WTC11 (cell line): Measurements from ENCODE around the gene TAF10. TPM values are rescaled to one million over a fixed set of nuclear protein-coding genes. Genes with fewer than 3 reads are reported as not detected.

Source experiments
- ATAC-seq: fragments of 200-7000 bp; cut with Tn5 transposase; 2 replicates; pipeline ENCODE4 v1.10.0; 2021; ENCODE audit warnings: mild to moderate bottlenecking, moderate library complexity
- CTCF ChIA-PET: fragments of 300-600 bp; sonication (Branson Sonifier 250); formaldehyde crosslinking; loops from one replicate; lab custom pipeline; 2021; ENCODE audit warnings: antibody characterized with exemption; lab: Charles Lee
- POLR2A ChIA-PET: fragments of 350-600 bp; sonication (Branson Sonifier 250); formaldehyde crosslinking; loops from one replicate; lab custom pipeline; 2021; ENCODE audit warnings: antibody characterized with exemption; lab: Charles Lee
- DNase-seq: peaks from one replicate; pipeline ENCODE4 v3.0.0; 2021; ENCODE audit warnings: low spot score
- H3K27ac Mint-ChIP-seq: 2 replicates; pipeline ENCODE4 v1.8.0; 2021; ENCODE audit warnings: mixed read lengths
- H3K27me3 Mint-ChIP-seq: 2 replicates; pipeline ENCODE4 v1.8.0; 2021; ENCODE audit warnings: low read depth, mild to moderate bottlenecking, moderate library complexity, mixed read lengths
- H3K36me3 Mint-ChIP-seq: 2 replicates; pipeline ENCODE4 v1.8.0; 2021; ENCODE audit warnings: mixed read lengths
- H3K4me1 Mint-ChIP-seq: 2 replicates; pipeline ENCODE4 v1.8.0; 2022; ENCODE audit warnings: mixed read lengths
- H3K4me3 Mint-ChIP-seq: 2 replicates; pipeline ENCODE4 v1.8.0; 2021; ENCODE audit warnings: mild to moderate bottlenecking, moderate library complexity, mixed read lengths
- H3K9me3 Mint-ChIP-seq: 2 replicates; pipeline ENCODE4 v1.8.0; 2021; ENCODE audit warnings: mixed read lengths
- ATF1 ChIP-seq: sonication (generic); formaldehyde crosslinking; IDR thresholded peaks from 2 replicates; pipeline ENCODE4 v1.8.1; 2023; ENCODE audit warnings: mild to moderate bottlenecking, moderate library complexity, missing genetic modification reagents
- ELF4 ChIP-seq: sonication (generic); formaldehyde crosslinking; IDR thresholded peaks from 2 replicates; pipeline ENCODE4 v1.8.1; 2022; ENCODE audit warnings: low read depth, mild to moderate bottlenecking, moderate library complexity, missing genetic modification reagents
- FOXJ3 ChIP-seq: sonication (generic); formaldehyde crosslinking; IDR thresholded peaks from 2 replicates; pipeline ENCODE4 v1.9.0; 2021; ENCODE audit warnings: missing genetic modification reagents, mild to moderate bottlenecking, borderline replicate concordance
- FOXK1 ChIP-seq: sonication (generic); formaldehyde crosslinking; IDR thresholded peaks from 2 replicates; pipeline ENCODE4 v1.8.0; 2022; ENCODE audit warnings: mild to moderate bottlenecking, moderate library complexity, missing genetic modification reagents
- HMGXB4 ChIP-seq: sonication (generic); formaldehyde crosslinking; IDR thresholded peaks from 2 replicates; pipeline ENCODE4 v1.8.1; 2023; ENCODE audit warnings: mild to moderate bottlenecking, moderate library complexity, missing genetic modification reagents
- JUN ChIP-seq: sonication (generic); formaldehyde crosslinking; IDR thresholded peaks from 2 replicates; pipeline ENCODE4 v1.8.0; 2023; ENCODE audit warnings: mild to moderate bottlenecking, missing genetic modification reagents
- NFYB ChIP-seq: sonication (generic); formaldehyde crosslinking; conservative IDR thresholded peaks from 2 replicates; pipeline ENCODE4 v1.8.0; 2022; ENCODE audit warnings: low read depth, missing genetic modification reagents
- NR1H2 ChIP-seq: sonication (generic); formaldehyde crosslinking; IDR thresholded peaks from 2 replicates; pipeline ENCODE4 v1.9.0; 2021; ENCODE audit warnings: mild to moderate bottlenecking, moderate library complexity, missing genetic modification reagents
- PRDM15 ChIP-seq: sonication (generic); formaldehyde crosslinking; IDR thresholded peaks from 2 replicates; pipeline ENCODE4 v1.8.0; 2022; ENCODE audit warnings: missing genetic modification reagents
- PRRX2 ChIP-seq: fragments of 250-450 bp; sonication (Bioruptor Pico); IDR thresholded peaks from 2 replicates; pipeline ENCODE4 v1.8.0; 2021; ENCODE audit warnings: mild to moderate bottlenecking
- SMAD3 ChIP-seq: sonication (generic); formaldehyde crosslinking; IDR thresholded peaks from 2 replicates; pipeline ENCODE4 v1.8.0; 2022; ENCODE audit warnings: missing genetic modification reagents, mild to moderate bottlenecking, borderline replicate concordance
- SMAD4 ChIP-seq: sonication (generic); formaldehyde crosslinking; IDR thresholded peaks from 2 replicates; pipeline ENCODE4 v1.8.0; 2022; ENCODE audit warnings: mild to moderate bottlenecking, missing genetic modification reagents
- TCF7 ChIP-seq: sonication (generic); formaldehyde crosslinking; IDR thresholded peaks from 2 replicates; pipeline ENCODE4 v1.8.0; 2022; ENCODE audit warnings: mild to moderate bottlenecking, low read depth, missing genetic modification reagents, moderate library complexity
- TEAD4 ChIP-seq: sonication (generic); formaldehyde crosslinking; IDR thresholded peaks from 2 replicates; pipeline ENCODE4 v1.8.0; 2022; ENCODE audit warnings: mild to moderate bottlenecking, missing genetic modification reagents
- USF1 ChIP-seq: sonication (generic); formaldehyde crosslinking; IDR thresholded peaks from 2 replicates; pipeline ENCODE4 v1.8.0; 2022; ENCODE audit warnings: mild to moderate bottlenecking, missing genetic modification reagents
- ZNF138 ChIP-seq: sonication (generic); formaldehyde crosslinking; conservative IDR thresholded peaks from 2 replicates; pipeline ENCODE4 v1.8.1; 2022; ENCODE audit warnings: mild to moderate bottlenecking, moderate library complexity, missing genetic modification reagents
- ZNF219 ChIP-seq: sonication (generic); formaldehyde crosslinking; IDR thresholded peaks from 2 replicates; pipeline ENCODE4 v1.8.0; 2023; ENCODE audit warnings: missing genetic modification reagents, mild to moderate bottlenecking, borderline replicate concordance
- ZNF396 ChIP-seq: fragments of 250-450 bp; sonication (Bioruptor Pico); IDR thresholded peaks from 2 replicates; pipeline ENCODE4 v1.8.0; 2021; ENCODE audit warnings: mild to moderate bottlenecking, moderate library complexity, borderline replicate concordance
- ZNF423 ChIP-seq: fragments of 250-450 bp; sonication (Bioruptor Pico); IDR thresholded peaks from 2 replicates; pipeline ENCODE4 v2.1.2; 2022; ENCODE audit warnings: mild to moderate bottlenecking, moderate library complexity
- ZNF512 ChIP-seq: sonication (generic); formaldehyde crosslinking; IDR thresholded peaks from 2 replicates; pipeline ENCODE4 v1.8.1; 2022; ENCODE audit warnings: missing genetic modification reagents, borderline replicate concordance
- ZNF532 ChIP-seq: fragments of 250-450 bp; sonication (Bioruptor Pico); IDR thresholded peaks from 2 replicates; pipeline ENCODE4 v1.9.0; 2021; ENCODE audit warnings: mild to moderate bottlenecking, borderline replicate concordance
- total RNA-seq: library from RNA; stranded (reverse); gene quantifications from 3 replicates; pipeline ENCODE4 v1.2.3, GENCODE V29; 2021

Gene TAF10
- total RNA-seq, 1 experiment from 2014 or later: 165 TPM

GRCh38 chr11:6574816-6575715 lies 37.0 kb downstream of the TAF10 start:
- ChIA-PET POLR2A (no interaction called here), CTCF (interaction anchor here (1.2 kb wide), 1 partner anchor 131 kb away, joined by 3 read pairs; no protein-coding TSS in a partner anchor)
- TF ChIP-seq HMGXB4 (CRISPR knock-in tag) (no peak), ELF4 (CRISPR knock-in tag) (no peak), SMAD4 (CRISPR knock-in tag) (no peak), USF1 (CRISPR knock-in tag) (no peak), ZNF138 (CRISPR knock-in tag) (no peak), JUN (CRISPR knock-in tag) (no peak), NFYB (CRISPR knock-in tag) (no peak), ATF1 (CRISPR knock-in tag) (no peak), FOXK1 (CRISPR knock-in tag) (no peak), SMAD3 (CRISPR knock-in tag) (no peak), PRDM15 (CRISPR knock-in tag) (no peak), ZNF512 (CRISPR knock-in tag) (no peak)
- TF ChIP-seq, all 79 proteins: peak for 0
- DNase-seq (no peak), ATAC-seq (no peak)
- no peak overlapping the region for H3K27ac Mint-ChIP-seq
- no peaks in the 10 kb centered on the region; the same call in 1 of the 2 replicates for H3K27me3 Mint-ChIP-seq
- H3K4me1 Mint-ChIP-seq: no peaks in the 10 kb centered on the region
- no peaks in the 10 kb centered on the region for H3K36me3 Mint-ChIP-seq
- H3K9me3 Mint-ChIP-seq: no peaks in the 10 kb centered on the region
- no peak overlapping the region for H3K4me3 Mint-ChIP-seq

- Mint-ChIP-seq H3K9me3 (no peaks in the 10 kb centered on the region), H3K4me1 (peaks cover 7% of the 10 kb centered on the region), H3K27me3 (no peaks in the 10 kb centered on the region; the same call in 1 of the 2 replicates), H3K27ac (no peak overlapping the region), H3K4me3 (no peak overlapping the region), H3K36me3 (no peaks in the 10 kb centered on the region)
- ChIA-PET CTCF (interaction anchor here (1.0 to 2.6 kb wide), 14 partner anchors 15 to 213 kb away, joined by 3 to 22 read pairs (median 4); partner anchors contain the start of gene TAF10), POLR2A (no interaction called here)
- DNase-seq: no peak
- no peak for ATAC-seq
- TF ChIP-seq NR1H2 (CRISPR knock-in tag) (no peak), TCF7 (CRISPR knock-in tag) (no peak), ZNF396 (no peak), PRRX2 (CRISPR knock-in tag) (no peak), ZNF532 (no peak), ELF4 (CRISPR knock-in tag) (no peak), ZNF219 (CRISPR knock-in tag) (no peak), ZNF423 (no peak), TEAD4 (CRISPR knock-in tag) (no peak), FOXJ3 (CRISPR knock-in tag) (no peak)
These were observed 39.8 kb downstream of the TAF10 start for GRCh38 chr11:6572215-6572614.
